K562 (cell line): ENCODE results near the gene SELENOW. TPM values are rescaled to one million over a fixed set of nuclear protein-coding genes. Genes with fewer than 3 reads are reported as not detected.

Source experiments
- CBX3 ChIP-seq, 2 experiments: IDR thresholded peaks; 1 replicate in 1 of 2; 2 replicates in 1 of 2; pipeline ENCODE4 v1.6.1; 2012; ENCODE audit warnings: inconsistent platforms in 2 of 2, low read length in 2 of 2, borderline replicate concordance in 1 of 2, control low read depth in 1 of 2
- CHD7 ChIP-seq: fragments of 200-600 bp; sonication (generic); IDR thresholded peaks from one replicate; pipeline ENCODE4 v1.6.1; 2012; ENCODE audit warnings: mild to moderate bottlenecking, low read depth, low read length, inconsistent platforms
- MLX ChIP-seq, 2 experiments: fragments of 450-650 bp in 1 of 2; sonication (generic) in 1 of 2; formaldehyde crosslinking; conservative IDR thresholded peaks; 2 replicates each; pipeline versions ENCODE4 v1.4.0 to v1.8.1; 2020 to 2022; ENCODE audit warnings: mild to moderate bottlenecking in 1 of 2, missing genetic modification reagents in 1 of 2
- PHF8 ChIP-seq: fragments of 200-600 bp; sonication (generic); IDR thresholded peaks from 2 replicates; pipeline ENCODE4 v1.6.1; 2012; ENCODE audit warnings: mixed run types, mild to moderate bottlenecking, inconsistent platforms, low read length, moderate library complexity, borderline replicate concordance
- RAD21 ChIP-seq, 2 experiments: fragments of 250-450 bp in 1 of 2; fragments of 450-650 bp in 1 of 2; sonication (Bioruptor Pico) in 1 of 2; formaldehyde crosslinking in 1 of 2; IDR thresholded peaks in 1 of 2; conservative IDR thresholded peaks in 1 of 2; 2 replicates each; pipeline versions ENCODE4 v1.4.0 to v1.8.0; 2020 to 2022; ENCODE audit warnings: mild to moderate bottlenecking in 2 of 2, moderate library complexity in 1 of 2
- SMC3 ChIP-seq: conservative IDR thresholded peaks from 2 replicates; pipeline ENCODE4 v1.6.1; 2011; ENCODE audit warnings: low read depth, low read length, improper control_type of control experiment; ENCODE audit not compliant: insufficient read depth
- TFAP4 ChIP-seq: sonication (generic); formaldehyde crosslinking; IDR thresholded peaks from 2 replicates; pipeline ENCODE4 v1.8.0; 2022; ENCODE audit warnings: missing genetic modification reagents, mild to moderate bottlenecking, moderate library complexity, borderline replicate concordance
- VEZF1 ChIP-seq: fragments of 200-800 bp; sonication (Bioruptor generic); IDR thresholded peaks from 2 replicates; pipeline ENCODE4 v1.6.1; 2017; ENCODE audit warnings: missing genetic modification characterization, missing compliant biosample characterization
- polyA plus RNA-seq, 8 experiments: library from polyadenylated mRNA; depleted of rRNA in 4 of 8; stranded (reverse) in 5 of 8; unstranded in 3 of 8; fragments of >200 nt; fragmentation: Nextera tagmentation in 2 of 8; fragmentation: Illumina TruSeq in 1 of 8; extraction: Ambion mirVana in 2 of 8; extraction: Trizol in 1 of 8; gene quantifications; 2 replicates each; pipeline versions ENCODE4 v1.2.1 to v1.2.3, GENCODE V29; 2011 to 2014; ENCODE audit warnings: inconsistent platforms in 1 of 8, missing spikeins in 1 of 8
- total RNA-seq, 7 experiments: library from RNA; depleted of rRNA in 6 of 7; stranded (reverse); fragments of >200 nt in 6 of 7; fragmentation: Illumina TruSeq in 2 of 7; extraction: Trizol in 2 of 7; gene quantifications; 2 replicates each; pipeline versions ENCODE4 v1.2.1 to v1.2.3, GENCODE V29; 2011 to 2021; ENCODE audit warnings: low replicate concordance in 1 of 7

Gene SELENOW
- total and polyA plus RNA-seq, 9 of the 15 experiments (the other 6 are each of a cell fraction or from before 2014, with no cell fraction given): 91.9 to 279 (median 156) TPM

GRCh38 chr19:47813304-47813994, 34.9 kb downstream of the SELENOW start (continued):
- TF ChIP-seq CHD7 (no peak), SMC3 (peak; percentile 63), MLX (CRISPR knock-in tag; conservative IDR thresholded peaks at IDR 0.05) (no peak), TFAP4 (CRISPR knock-in tag) (peak; percentile 35; the same call in 1 of the 2 replicates), VEZF1 (CRISPR knock-in tag) (peak; percentile 62), CBX3 (IDR thresholded peaks at IDR 0.05; ENCODE audit: borderline replicate concordance in 1 of 2, low read length in 2 of 2) (no peak), PHF8 (no peak), RAD21 (CRISPR knock-in tag; conservative IDR thresholded peaks at IDR 0.05 in 1 of 2, IDR thresholded peaks at IDR 0.05 in 1 of 2) (peak in 1 of 2 experiments; percentile 51; a peak in 2 of 4 replicates)
